Stimulated activated naive CD8-positive, alpha-beta T cell treated with anti-CD3 and anti-CD28 coated beads, Interleukin-15, Interleukin-2, amounts not matched to agents 100 ng/mL and 50 ng/mL, for 24 hours (primary cell): Measurements from ENCODE around the gene PLEKHO2.

ENCODE experiments used
- H3K27ac Mint-ChIP-seq: one replicate; pipeline ENCODE4 v1.8.0; 2021; ENCODE audit warnings: mild to moderate bottlenecking, mixed read lengths
- H3K27me3 Mint-ChIP-seq: one replicate; pipeline ENCODE4 v1.8.0; 2021; ENCODE audit warnings: mixed read lengths
- H3K36me3 Mint-ChIP-seq: one replicate; pipeline ENCODE4 v1.8.0; 2021; ENCODE audit warnings: low read depth, mixed read lengths
- H3K4me1 Mint-ChIP-seq: one replicate; pipeline ENCODE4 v1.8.0; 2021; ENCODE audit warnings: low read depth, mixed read lengths
- H3K4me3 Mint-ChIP-seq: one replicate; pipeline ENCODE4 v1.8.0; 2021; ENCODE audit warnings: mild to moderate bottlenecking, mixed read lengths
- H3K9me3 Mint-ChIP-seq: one replicate; pipeline ENCODE4 v1.8.0; 2021; ENCODE audit warnings: mixed read lengths

PLEKHO2 gene

DNA sequence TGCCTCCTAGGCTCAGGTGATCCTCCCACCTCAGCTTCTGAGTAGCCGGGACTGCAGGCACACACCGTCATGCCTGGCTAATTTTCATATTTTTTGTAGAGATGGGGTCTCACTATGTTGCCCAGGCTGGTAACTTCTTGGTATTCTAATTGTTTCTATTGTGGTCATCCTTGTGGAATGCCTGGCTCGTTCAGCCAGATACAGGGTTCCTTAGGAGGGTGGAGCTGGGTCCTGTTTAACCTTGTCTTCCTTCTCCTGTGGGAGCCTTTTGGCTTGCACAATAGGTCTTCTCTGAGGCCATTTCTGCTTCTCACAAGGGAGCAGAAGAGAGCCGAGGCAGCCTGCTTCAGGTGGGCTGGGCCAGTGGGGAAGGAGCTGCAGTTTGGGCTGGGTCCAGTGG is 15.7 kb downstream of the PLEKHO2 start:
- H3K36me3 Mint-ChIP-seq, result peaks cover 22% of the 10 kb centered on the region
- H3K4me3 Mint-ChIP-seq, result no peak overlapping the region

DNA sequence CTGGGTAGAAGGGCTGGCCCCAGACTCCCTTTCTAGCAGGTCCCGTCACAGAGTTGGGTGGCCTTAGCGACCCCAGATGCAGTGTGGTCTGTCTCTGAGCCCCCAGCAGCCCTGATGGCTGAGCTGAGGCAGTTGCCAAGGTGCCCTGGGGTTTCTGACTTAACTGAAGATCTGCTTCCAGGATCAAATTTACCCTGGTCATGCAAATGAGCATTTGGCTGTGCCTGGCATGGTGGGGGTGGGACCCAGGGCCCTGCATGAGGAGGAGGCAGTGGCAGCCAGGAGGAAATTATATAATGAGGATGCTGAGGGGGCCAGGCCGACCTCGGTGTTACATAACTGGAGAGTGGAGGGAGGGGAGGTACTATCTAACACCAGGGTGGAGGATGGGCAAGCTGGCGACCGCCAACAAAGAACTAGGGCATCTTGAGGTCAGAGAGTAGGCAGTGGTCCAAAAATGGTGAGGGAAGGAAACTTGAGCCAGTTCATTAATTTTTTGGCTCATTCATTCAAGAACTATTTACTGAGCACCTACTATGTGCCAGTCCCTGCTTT is 16.4 kb downstream of the PLEKHO2 start:
- no peaks in the 10 kb centered on the region for H3K9me3 Mint-ChIP-seq
- peaks cover 22% of the 10 kb centered on the region for H3K36me3 Mint-ChIP-seq
- no peak overlapping the region for H3K27ac Mint-ChIP-seq
- H3K4me3 Mint-ChIP-seq, result no peak overlapping the region
- peaks cover 39% of the 10 kb centered on the region for H3K4me1 Mint-ChIP-seq
- no peaks in the 10 kb centered on the region for H3K27me3 Mint-ChIP-seq

More for the DNA sequence above, 15.7 kb downstream of the PLEKHO2 start:
- Mint-ChIP-seq H3K4me1 (peaks cover 39% of the 10 kb centered on the region), H3K27ac (no peak overlapping the region), H3K9me3 (no peaks in the 10 kb centered on the region), H3K27me3 (no peaks in the 10 kb centered on the region)

DNA sequence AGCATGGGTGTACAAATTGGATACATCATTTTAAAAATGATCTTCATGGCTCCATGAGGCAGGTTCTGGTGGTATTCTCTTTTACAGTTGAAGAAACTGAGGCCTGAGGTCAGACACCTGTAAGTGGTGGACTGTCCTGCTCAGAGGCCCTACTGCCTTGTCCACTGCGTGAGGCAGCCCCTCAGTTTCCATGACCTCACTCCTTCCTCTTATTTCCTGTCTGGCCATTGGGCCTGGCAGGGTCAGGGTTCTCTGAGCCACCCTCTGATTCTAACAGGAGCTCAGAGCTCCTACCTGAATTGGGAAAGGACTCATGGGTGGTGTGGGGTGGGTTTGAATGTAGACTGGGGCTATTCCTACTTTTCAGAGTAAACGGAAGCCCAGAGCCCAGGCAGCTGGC is 17.5 kb downstream of the PLEKHO2 start:
- Mint-ChIP-seq H3K9me3 (no peaks in the 10 kb centered on the region), H3K4me3 (no peak overlapping the region), H3K4me1 (peaks cover 41% of the 10 kb centered on the region), H3K36me3 (peaks cover 25% of the 10 kb centered on the region), H3K27ac (no peak overlapping the region), H3K27me3 (no peaks in the 10 kb centered on the region)

DNA sequence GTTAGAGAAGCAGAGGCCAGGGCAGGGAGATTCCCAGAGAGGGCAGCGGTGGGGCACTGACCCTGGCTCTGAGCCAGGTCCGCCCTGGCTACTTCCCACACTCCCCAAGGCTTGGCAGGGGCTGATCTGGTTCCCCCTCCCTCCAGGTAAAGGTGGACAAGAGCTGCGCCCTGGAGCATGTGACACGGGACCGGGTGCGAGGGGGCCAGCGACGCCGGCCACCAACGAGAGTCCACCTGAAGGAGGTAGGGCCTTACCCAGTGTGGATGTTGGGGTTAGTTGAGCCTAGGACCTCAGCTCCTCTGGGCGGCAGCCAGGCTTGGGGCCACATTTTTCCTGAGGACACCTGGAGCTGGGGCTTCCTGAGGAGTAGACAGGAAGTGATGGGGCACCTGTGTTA is 19.6 kb downstream of the PLEKHO2 start:
- Mint-ChIP-seq H3K9me3 (no peaks in the 10 kb centered on the region), H3K4me1 (peaks cover 29% of the 10 kb centered on the region), H3K4me3 (no peak overlapping the region), H3K27me3 (no peaks in the 10 kb centered on the region), H3K27ac (no peak overlapping the region), H3K36me3 (peaks cover 24% of the 10 kb centered on the region)

DNA sequence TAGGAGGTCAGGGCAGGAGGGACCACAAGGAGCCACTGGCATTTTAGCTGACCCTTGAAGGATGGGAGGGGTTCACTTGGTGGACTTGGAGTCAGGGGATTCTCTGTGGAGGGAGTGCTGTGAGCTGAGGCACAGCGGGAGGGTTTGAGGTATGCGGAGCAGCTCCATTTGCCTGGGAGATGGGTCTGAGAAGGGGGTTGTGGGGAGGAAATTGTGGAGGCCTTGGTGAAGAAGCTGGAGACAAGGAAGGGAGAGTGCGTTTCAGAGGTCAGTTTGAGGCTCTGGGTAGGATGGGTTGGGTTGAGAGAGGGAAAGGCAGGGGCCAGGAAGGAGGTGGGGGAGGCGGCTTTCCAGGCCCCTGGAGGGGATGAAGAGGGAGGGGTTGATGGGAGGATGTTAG is 20.2 kb downstream of the PLEKHO2 start:
- Mint-ChIP-seq H3K9me3 (no peaks in the 10 kb centered on the region), H3K36me3 (peaks cover 23% of the 10 kb centered on the region), H3K4me1 (peaks cover 25% of the 10 kb centered on the region), H3K27ac (no peak overlapping the region), H3K4me3 (no peak overlapping the region), H3K27me3 (no peaks in the 10 kb centered on the region)

DNA sequence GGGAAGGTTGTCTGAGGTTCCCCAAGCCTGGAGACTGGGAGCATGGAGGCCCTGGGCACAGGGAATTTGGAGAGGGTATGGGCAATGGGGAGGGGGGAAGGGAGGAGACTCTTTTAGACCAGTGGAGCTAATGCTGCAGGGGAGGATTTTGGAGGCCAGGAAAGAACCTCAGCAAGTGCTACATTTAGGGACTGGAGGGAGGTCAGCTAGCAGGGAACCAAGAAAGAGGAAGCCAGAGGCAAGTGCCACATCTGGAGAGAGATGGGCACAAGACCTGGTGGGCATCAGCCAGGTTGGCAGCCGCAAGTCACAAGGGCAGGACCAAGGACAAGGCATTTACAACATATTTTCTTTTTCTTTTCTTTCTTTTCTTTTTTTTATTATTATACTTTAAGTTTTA is 20.7 kb downstream of the PLEKHO2 start:
- H3K36me3 Mint-ChIP-seq, result peaks cover 27% of the 10 kb centered on the region
- no peak overlapping the region for H3K27ac Mint-ChIP-seq
- H3K27me3 Mint-ChIP-seq, result no peaks in the 10 kb centered on the region
- H3K4me3 Mint-ChIP-seq, result no peak overlapping the region
- H3K4me1 Mint-ChIP-seq, result peaks cover 20% of the 10 kb centered on the region
- no peaks in the 10 kb centered on the region for H3K9me3 Mint-ChIP-seq

DNA sequence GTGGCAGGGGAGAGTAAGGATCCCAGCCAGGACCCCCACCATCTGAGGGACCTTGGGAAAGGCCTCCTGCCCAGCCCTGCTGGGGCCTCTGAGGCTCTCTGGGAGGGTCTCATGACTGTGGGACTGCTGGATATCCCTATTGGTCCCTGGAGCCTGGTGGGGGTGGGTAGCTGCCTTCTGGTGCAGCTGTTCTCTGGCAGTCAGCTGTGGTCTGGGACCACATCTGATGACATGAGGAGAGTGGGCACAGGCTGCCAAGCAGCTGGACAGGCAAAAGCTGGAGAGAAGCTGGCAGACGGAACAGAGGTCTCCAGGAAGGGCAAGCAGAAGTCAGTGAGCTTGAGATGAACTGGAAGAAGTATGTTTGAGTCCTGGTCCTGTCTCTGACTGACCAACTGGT is 22.4 kb downstream of the PLEKHO2 start:
- Mint-ChIP-seq H3K9me3 (no peaks in the 10 kb centered on the region), H3K4me1 (peaks cover 5% of the 10 kb centered on the region), H3K4me3 (no peak overlapping the region), H3K27ac (no peak overlapping the region), H3K36me3 (peaks cover 22% of the 10 kb centered on the region), H3K27me3 (no peaks in the 10 kb centered on the region)

DNA sequence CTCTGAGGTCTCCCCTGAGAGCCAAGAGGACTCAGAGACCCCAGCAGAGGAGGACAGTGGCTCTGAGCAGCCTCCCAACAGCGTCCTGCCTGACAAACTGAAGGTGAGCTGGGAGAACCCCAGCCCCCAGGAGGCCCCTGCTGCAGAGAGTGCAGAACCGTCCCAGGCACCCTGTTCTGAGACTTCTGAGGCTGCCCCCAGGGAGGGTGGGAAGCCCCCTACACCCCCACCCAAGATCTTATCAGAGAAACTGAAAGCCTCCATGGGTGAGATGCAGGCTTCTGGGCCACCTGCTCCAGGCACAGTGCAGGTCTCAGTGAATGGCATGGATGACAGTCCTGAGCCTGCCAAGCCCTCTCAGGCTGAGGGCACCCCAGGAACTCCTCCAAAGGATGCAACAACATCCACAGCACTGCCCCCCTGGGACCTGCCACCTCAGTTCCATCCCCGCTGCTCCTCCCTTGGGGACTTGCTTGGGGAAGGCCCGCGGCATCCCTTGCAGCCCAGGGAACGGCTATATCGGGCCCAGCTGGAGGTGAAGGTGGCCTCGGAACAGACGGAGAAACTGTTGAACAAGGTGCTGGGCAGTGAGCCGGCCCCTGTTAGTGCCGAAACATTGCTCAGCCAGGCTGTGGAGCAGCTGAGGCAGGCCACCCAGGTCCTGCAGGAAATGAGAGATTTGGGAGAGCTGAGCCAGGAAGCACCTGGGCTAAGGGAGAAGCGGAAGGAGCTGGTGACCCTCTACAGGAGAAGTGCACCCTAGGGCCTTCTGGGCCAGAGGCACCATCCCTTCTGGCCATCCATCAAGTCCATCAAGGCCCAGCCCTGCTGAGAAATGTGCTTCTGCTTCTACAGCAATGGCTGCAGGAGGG is 23.6 kb downstream of the PLEKHO2 start:
- Mint-ChIP-seq H3K4me3 (no peak overlapping the region), H3K36me3 (peaks cover 14% of the 10 kb centered on the region), H3K27me3 (no peaks in the 10 kb centered on the region), H3K27ac (no peak overlapping the region), H3K9me3 (no peaks in the 10 kb centered on the region), H3K4me1 (peaks cover 4% of the 10 kb centered on the region)

DNA sequence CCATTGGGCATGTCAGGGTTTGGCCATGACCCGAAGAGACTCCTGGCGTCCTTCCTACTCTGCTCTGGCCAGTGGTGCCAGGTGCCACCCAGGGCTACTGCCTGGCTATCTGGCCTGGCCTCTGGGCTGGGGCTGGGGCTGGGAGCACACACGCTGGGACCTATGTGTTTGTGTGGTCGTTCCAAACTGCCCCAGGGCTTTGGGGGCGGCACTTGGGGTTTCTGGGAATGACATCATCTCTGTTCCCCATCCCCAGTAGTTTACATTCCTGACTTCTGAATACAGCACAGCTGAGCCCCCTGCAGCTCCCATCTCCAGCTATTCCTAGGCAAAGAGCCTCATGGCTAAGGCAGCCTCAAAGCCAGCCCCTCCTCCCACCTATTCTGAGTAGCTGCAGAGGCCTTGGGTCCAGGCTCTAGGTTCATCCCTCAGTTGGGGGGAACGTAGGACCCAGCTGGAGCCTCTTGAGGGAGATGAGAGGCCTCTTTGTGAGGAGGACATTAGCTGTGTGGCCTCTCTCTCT is 24.3 kb downstream of the PLEKHO2 start:
- Mint-ChIP-seq H3K36me3 (peaks cover 14% of the 10 kb centered on the region), H3K27ac (no peak overlapping the region), H3K27me3 (no peaks in the 10 kb centered on the region), H3K4me1 (peaks cover 4% of the 10 kb centered on the region), H3K4me3 (no peak overlapping the region), H3K9me3 (no peaks in the 10 kb centered on the region)

DNA sequence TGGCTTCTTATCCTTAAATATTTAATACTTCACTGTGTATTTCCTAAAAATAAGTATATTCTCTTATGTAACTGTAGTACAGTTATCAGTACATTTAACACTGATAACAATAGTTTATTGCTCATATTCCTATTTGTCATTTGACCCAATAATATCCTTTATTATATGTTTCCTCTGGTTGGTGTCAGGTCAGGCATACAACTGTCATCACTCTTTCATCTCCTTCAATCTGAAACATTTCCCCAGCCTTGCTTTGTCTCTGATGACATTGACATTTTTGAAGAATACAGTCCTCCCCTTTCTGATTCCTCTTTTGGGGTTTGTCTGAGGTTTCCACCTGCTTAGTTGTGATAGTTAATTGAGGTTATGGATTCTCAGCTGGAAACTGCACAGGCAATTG is 27.8 kb downstream of the PLEKHO2 start:
- Mint-ChIP-seq H3K27ac (no peak overlapping the region), H3K36me3 (peaks cover 8% of the 10 kb centered on the region), H3K27me3 (no peaks in the 10 kb centered on the region), H3K4me1 (peaks cover 5% of the 10 kb centered on the region), H3K9me3 (no peaks in the 10 kb centered on the region), H3K4me3 (no peak overlapping the region)

DNA sequence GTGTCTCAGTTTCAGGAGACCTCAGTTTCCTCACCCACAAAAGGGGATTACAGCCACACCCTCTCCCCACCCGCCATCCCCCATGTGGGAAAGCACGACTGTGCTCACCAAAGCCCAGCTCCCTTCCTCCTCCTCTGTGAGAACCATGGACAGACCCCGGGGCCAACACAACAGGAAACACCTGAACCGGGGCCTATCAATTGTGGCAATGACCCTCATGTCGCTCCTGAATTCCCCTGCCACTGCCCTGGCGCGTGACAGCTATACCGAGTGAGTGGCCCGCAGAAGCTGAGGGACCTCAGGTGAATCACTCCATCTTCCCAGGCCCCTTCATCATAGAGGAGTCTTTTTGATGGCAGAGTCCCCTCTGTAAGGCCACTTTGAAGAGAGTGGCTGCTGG is 28.6 kb downstream of the PLEKHO2 start:
- Mint-ChIP-seq H3K27me3 (no peaks in the 10 kb centered on the region), H3K4me3 (no peak overlapping the region), H3K36me3 (peaks cover 7% of the 10 kb centered on the region), H3K9me3 (no peaks in the 10 kb centered on the region), H3K4me1 (peaks cover 5% of the 10 kb centered on the region), H3K27ac (no peak overlapping the region)

DNA sequence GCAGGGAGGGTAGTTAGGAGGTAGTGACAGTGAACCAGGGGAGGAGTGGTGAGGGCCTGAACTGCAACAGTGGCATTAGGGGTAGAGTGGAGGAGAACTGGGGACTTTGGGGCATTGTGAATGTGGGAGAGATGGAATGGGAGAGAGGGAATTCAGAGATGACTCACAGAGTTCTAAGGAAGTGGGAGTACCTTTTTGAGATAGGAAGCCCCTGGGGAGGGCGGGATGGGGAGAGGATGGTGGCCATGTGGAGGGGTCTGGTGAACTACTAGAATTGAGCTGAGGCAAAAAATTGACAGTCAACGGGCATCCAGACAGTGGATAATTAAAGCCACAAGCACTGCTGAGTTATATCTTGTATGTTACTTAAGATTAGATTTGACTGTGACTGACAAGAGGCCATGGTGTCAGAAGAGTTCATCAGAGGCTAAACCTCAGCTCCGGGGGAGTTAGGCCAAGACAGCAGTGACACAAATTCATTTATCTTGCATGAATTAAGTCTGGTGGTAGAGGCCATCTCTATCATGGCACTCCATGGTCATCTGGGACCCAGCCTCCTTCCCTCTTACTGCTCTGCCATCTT is 34.0 kb downstream of the PLEKHO2 start:
- Mint-ChIP-seq H3K27ac (no peak overlapping the region), H3K36me3 (no peaks in the 10 kb centered on the region), H3K9me3 (no peaks in the 10 kb centered on the region), H3K4me3 (no peak overlapping the region), H3K4me1 (peaks cover 5% of the 10 kb centered on the region), H3K27me3 (no peaks in the 10 kb centered on the region)

DNA sequence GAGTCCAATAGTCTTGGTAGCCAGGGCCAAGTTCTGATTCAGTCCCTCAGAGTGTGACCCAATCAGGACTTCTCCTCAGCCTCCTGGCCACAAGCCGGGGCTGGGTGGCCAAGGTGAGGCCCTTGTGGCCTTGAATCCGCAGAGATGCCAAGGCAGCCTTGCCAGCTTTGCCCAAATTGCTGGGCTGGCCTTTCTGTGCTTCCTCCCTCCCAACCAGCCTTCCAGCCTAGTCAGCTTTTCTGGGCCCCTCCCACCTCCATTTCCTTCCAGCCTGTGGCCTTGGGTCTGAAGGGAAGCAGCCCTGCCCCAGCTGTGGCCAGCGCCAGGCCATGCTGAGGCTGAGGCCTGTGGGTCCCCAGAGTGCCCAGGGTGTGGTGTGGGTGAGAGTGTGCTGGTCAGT is 35.7 kb downstream of the PLEKHO2 start:
- Mint-ChIP-seq H3K36me3 (no peaks in the 10 kb centered on the region), H3K9me3 (no peaks in the 10 kb centered on the region), H3K27me3 (no peaks in the 10 kb centered on the region), H3K4me3 (no peak overlapping the region), H3K4me1 (peaks cover 13% of the 10 kb centered on the region), H3K27ac (no peak overlapping the region)

DNA sequence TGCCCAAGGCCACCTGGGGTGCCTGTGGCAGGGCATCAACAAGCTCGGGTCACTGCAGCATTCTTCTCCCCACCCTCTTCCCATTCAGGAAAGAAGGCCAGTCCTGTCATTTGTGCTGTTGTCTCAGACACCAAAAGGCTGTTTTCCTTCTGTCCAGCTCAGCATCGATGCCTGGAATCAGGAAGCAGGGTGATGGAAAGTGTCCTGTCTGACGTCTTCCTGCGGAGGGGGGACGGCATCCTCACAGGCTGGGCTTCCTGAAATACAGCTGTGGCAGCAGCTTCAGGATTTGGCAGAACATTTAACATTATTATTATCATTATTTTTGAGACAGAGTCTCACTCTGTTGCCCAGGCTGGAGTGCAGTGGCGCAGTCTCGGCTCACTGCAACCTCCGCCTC is 37.0 kb downstream of the PLEKHO2 start:
- Mint-ChIP-seq H3K4me1 (peaks cover 21% of the 10 kb centered on the region), H3K27ac (no peak overlapping the region), H3K27me3 (no peaks in the 10 kb centered on the region)

DNA sequence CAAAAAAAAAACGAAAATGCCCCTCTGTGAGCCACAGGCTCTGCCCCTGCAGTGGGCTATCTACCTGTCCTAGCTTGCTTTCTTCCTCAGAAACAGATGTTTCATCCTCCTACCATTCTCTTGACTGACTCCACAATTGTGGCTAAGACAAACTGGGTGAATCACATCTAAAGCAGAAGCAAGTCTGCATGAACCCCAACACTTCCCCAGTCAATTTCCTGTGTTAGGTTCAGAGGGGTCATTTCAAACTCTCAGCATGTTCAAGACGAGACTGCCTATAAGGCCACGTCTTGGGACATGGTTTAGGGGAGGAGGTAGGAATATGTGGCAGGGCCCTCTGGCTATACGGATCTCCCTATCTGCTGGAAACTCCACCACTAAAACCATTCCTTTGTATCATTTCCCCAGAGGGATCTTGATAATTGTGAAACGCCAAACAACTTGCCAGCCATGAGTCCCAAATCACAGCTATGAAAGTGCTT is 41.4 kb downstream of the PLEKHO2 start:
- H3K36me3 Mint-ChIP-seq, result no peaks in the 10 kb centered on the region
- peak overlapping the region; percentile 86 for H3K27ac Mint-ChIP-seq
- H3K4me1 Mint-ChIP-seq, result peaks cover 33% of the 10 kb centered on the region
- H3K27me3 Mint-ChIP-seq, result no peaks in the 10 kb centered on the region
- peak overlapping the region; percentile 68 for H3K4me3 Mint-ChIP-seq
- H3K9me3 Mint-ChIP-seq, result no peaks in the 10 kb centered on the region

More for the DNA sequence above, 37.0 kb downstream of the PLEKHO2 start:
- no peak overlapping the region for H3K4me3 Mint-ChIP-seq
- no peaks in the 10 kb centered on the region for H3K9me3 Mint-ChIP-seq
- no peaks in the 10 kb centered on the region for H3K36me3 Mint-ChIP-seq
